HEK293 (cell line): ENCODE data around the gene DGKB.

ENCODE experiments used
- CTCF ChIA-PET: fragments of 350-600 bp; formaldehyde crosslinking; extraction: SDS; loops from one replicate; lab custom pipeline; 2021; ENCODE audit warnings: antibody characterized with exemption; lab: Yijun Ruan, JAX
- POLR2A ChIA-PET: fragments of 300-600 bp; formaldehyde crosslinking; extraction: SDS; loops from one replicate; lab custom pipeline; 2020; ENCODE audit warnings: antibody characterized with exemption, inconsistent platforms; lab: Yijun Ruan, JAX
- H3K27ac ChIP-seq: fragments of 200-500 bp; sonication (Bioruptor generic); 2 replicates; pipeline ENCODE4 v1.5.1; 2014; ENCODE audit warnings: low read depth, low read length, control low read depth, inconsistent platforms; ENCODE audit errors: extremely low read depth
- H3K36me3 ChIP-seq, 2 experiments: fragments of 200-500 bp in 1 of 2; sonication (Bioruptor generic) in 1 of 2; 1 replicate in 1 of 2; 2 replicates in 1 of 2; pipeline ENCODE4 v1.5.1; 2014 to 2017; ENCODE audit warnings: inconsistent platforms in 2 of 2, low read length in 2 of 2; ENCODE audit not compliant: control insufficient read depth in 2 of 2, insufficient read depth in 1 of 2
- H3K4me1 ChIP-seq: fragments of 200-500 bp; sonication (Bioruptor generic); 2 replicates; pipeline ENCODE4 v1.5.1; 2014; ENCODE audit warnings: mild to moderate bottlenecking, low read length, inconsistent platforms; ENCODE audit not compliant: control insufficient read depth, insufficient read depth
- H3K4me3 ChIP-seq: 2 replicates; pipeline ENCODE4 v1.5.1; 2011; ENCODE audit warnings: low read depth, mild to moderate bottlenecking, control low read depth, low read length, moderate library complexity
- H3K9me3 ChIP-seq: fragments of 200-500 bp; sonication (Bioruptor generic); 2 replicates; pipeline ENCODE4 v1.5.1; 2014; ENCODE audit warnings: low read depth, low read length, inconsistent platforms; ENCODE audit not compliant: control insufficient read depth, insufficient read depth
- ATF2 ChIP-seq: fragments of 450-650 bp; formaldehyde crosslinking; IDR thresholded peaks from 2 replicates; pipeline ENCODE4 v1.5.1; 2016; ENCODE audit warnings: missing biosample characterization, missing genetic modification characterization, low read depth
- ELK4 ChIP-seq: IDR thresholded peaks from 2 replicates; pipeline ENCODE4 v1.6.1; 2011; ENCODE audit warnings: mild to moderate bottlenecking, low read depth, low read length, borderline replicate concordance
- HOXD13 ChIP-seq: sonication (generic); formaldehyde crosslinking; IDR thresholded peaks from 2 replicates; pipeline ENCODE4 v1.8.0; 2022; ENCODE audit warnings: missing genetic modification reagents, borderline replicate concordance
- MZF1 ChIP-seq: fragments of 450-650 bp; formaldehyde crosslinking; IDR thresholded peaks from 2 replicates; pipeline ENCODE4 v1.5.1; 2017; ENCODE audit warnings: missing biosample characterization, missing genetic modification characterization, borderline replicate concordance
- TRIM28 ChIP-seq: IDR thresholded peaks from 2 replicates; pipeline ENCODE4 v1.6.1; 2011; ENCODE audit warnings: low read length, control low read depth, borderline replicate concordance
- YY2 ChIP-seq: fragments of 450-650 bp; formaldehyde crosslinking; IDR thresholded peaks from 2 replicates; pipeline ENCODE4 v1.5.1; 2016; ENCODE audit warnings: missing biosample characterization, missing genetic modification characterization
- ZBTB11 ChIP-seq: fragments of 450-650 bp; formaldehyde crosslinking; conservative IDR thresholded peaks from 2 replicates; pipeline ENCODE4 v1.5.1; 2016; ENCODE audit warnings: low read depth, missing biosample characterization, missing genetic modification characterization
- ZFP37 ChIP-seq: fragments of 450-650 bp; formaldehyde crosslinking; IDR thresholded peaks from 2 replicates; pipeline ENCODE4 v1.5.1; 2016; ENCODE audit warnings: missing biosample characterization, missing genetic modification characterization
- ZNF114 ChIP-seq: fragments of 450-650 bp; formaldehyde crosslinking; IDR thresholded peaks from 2 replicates; pipeline ENCODE4 v1.5.0; 2017; ENCODE audit warnings: missing biosample characterization, missing genetic modification characterization
- ZNF2 ChIP-seq: fragments of 450-650 bp; formaldehyde crosslinking; IDR thresholded peaks from 2 replicates; pipeline ENCODE4 v1.5.1; 2016; ENCODE audit warnings: missing biosample characterization, missing genetic modification characterization
- ZNF211 ChIP-seq: fragments of 450-650 bp; formaldehyde crosslinking; IDR thresholded peaks from 2 replicates; pipeline ENCODE4 v1.5.1; 2016; ENCODE audit warnings: low read depth, missing biosample characterization, missing genetic modification characterization
- ZNF223 ChIP-seq: fragments of 450-650 bp; formaldehyde crosslinking; IDR thresholded peaks from 2 replicates; pipeline ENCODE4 v1.5.1; 2016; ENCODE audit warnings: missing biosample characterization, missing genetic modification characterization
- ZNF24 ChIP-seq: fragments of 450-650 bp; formaldehyde crosslinking; IDR thresholded peaks from 2 replicates; pipeline ENCODE4 v1.5.1; 2016; ENCODE audit warnings: missing biosample characterization, missing genetic modification characterization
- ZNF292 ChIP-seq: fragments of 450-650 bp; formaldehyde crosslinking; IDR thresholded peaks from 2 replicates; pipeline ENCODE4 v1.5.1; 2016; ENCODE audit warnings: low read depth, missing biosample characterization, missing genetic modification characterization, borderline replicate concordance
- ZNF366 ChIP-seq: fragments of 450-650 bp; formaldehyde crosslinking; conservative IDR thresholded peaks from 2 replicates; pipeline ENCODE4 v1.5.1; 2016; ENCODE audit warnings: missing biosample characterization, missing genetic modification characterization
- ZNF404 ChIP-seq: fragments of 450-650 bp; formaldehyde crosslinking; IDR thresholded peaks from 2 replicates; pipeline ENCODE4 v1.5.1; 2017; ENCODE audit warnings: missing biosample characterization, missing genetic modification characterization
- ZNF513 ChIP-seq: fragments of 450-650 bp; IDR thresholded peaks from 2 replicates; pipeline ENCODE4 v1.5.1; 2018; ENCODE audit warnings: missing biosample characterization, missing genetic modification characterization
- ZNF521 ChIP-seq: fragments of 450-650 bp; formaldehyde crosslinking; IDR thresholded peaks from 2 replicates; pipeline ENCODE4 v1.5.1; 2017; ENCODE audit warnings: missing biosample characterization, mild to moderate bottlenecking, missing genetic modification characterization
- ZNF571 ChIP-seq: fragments of 450-650 bp; formaldehyde crosslinking; IDR thresholded peaks from 2 replicates; pipeline ENCODE4 v1.5.0; 2017; ENCODE audit warnings: missing biosample characterization, missing genetic modification characterization
- ZNF76 ChIP-seq: fragments of 450-650 bp; formaldehyde crosslinking; IDR thresholded peaks from 2 replicates; pipeline ENCODE4; 2016; ENCODE audit warnings: low read depth, missing biosample characterization, missing genetic modification characterization, borderline replicate concordance
- ZNF776 ChIP-seq: fragments of 450-650 bp; formaldehyde crosslinking; IDR thresholded peaks from 2 replicates; pipeline ENCODE4 v1.5.0; 2017; ENCODE audit warnings: missing biosample characterization, missing genetic modification characterization, borderline replicate concordance
- ZNF791 ChIP-seq: fragments of 450-650 bp; formaldehyde crosslinking; IDR thresholded peaks from 2 replicates; pipeline ENCODE4 v1.5.1; 2016; ENCODE audit warnings: missing biosample characterization, missing genetic modification characterization

The DGKB gene

GRCh38 chr7:14115701-14116100 is 786.9 kb downstream of the DGKB start (continued):
- TF ChIP-seq HOXD13 (CRISPR knock-in tag) = no peak
- no peak for TF ChIP-seq ZNF2 (tag by site-specific recombination)
- no peak for TF ChIP-seq ZNF776 (tag by site-specific recombination)

DNA sequence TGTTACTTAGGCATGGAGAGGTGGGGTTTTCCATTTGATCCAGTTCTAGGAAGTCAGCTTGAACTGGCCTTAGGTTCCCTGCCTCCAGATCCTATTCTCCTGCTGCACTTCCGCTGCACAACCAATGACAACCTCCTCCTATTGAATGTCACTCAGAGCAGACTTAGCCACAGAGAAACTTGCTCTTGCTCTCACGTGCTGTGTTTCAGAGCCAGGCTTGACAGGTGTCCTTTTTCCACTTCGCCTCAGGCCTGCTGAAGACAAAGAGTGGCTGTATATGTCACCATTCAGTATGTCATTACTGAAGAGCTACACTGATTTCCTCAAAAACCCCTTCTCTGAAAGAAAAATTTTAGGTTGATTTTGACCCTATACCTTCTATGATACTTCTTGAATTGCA is 797.7 kb downstream of the DGKB start:
- ChIA-PET POLR2A (no interaction called here), CTCF (interaction anchor here (0.7 kb wide), 1 partner anchor 140 kb away, joined by 4 read pairs; no protein-coding TSS in a partner anchor)
- Histone ChIP-seq H3K27ac (no peak overlapping the region), H3K4me3 (no peak overlapping the region), H3K9me3 (no peaks in the 10 kb centered on the region), H3K4me1 (no peaks in the 10 kb centered on the region), H3K36me3 (no peaks in the 10 kb centered on the region)
- TF ChIP-seq ZNF366 (tag by site-specific recombination) (no peak), ZNF76 (no peak), ZNF404 (tag by site-specific recombination) (no peak), ZNF521 (tag by site-specific recombination) (no peak), ELK4 (no peak), TRIM28 (no peak), ZNF292 (tag by site-specific recombination) (no peak), ZNF114 (tag by site-specific recombination) (no peak), ZNF24 (tag by site-specific recombination) (no peak), ZBTB11 (no peak), ZFP37 (tag by site-specific recombination) (no peak), MZF1 (no peak), ZNF223 (tag by site-specific recombination) (no peak), ZNF776 (tag by site-specific recombination) (no peak), ZNF513 (tag by site-specific recombination) (no peak), ZNF571 (tag by site-specific recombination) (no peak), ATF2 (tag by site-specific recombination) (no peak), ZNF791 (tag by site-specific recombination) (no peak), ZNF211 (no peak), YY2 (tag by site-specific recombination) (no peak)
